SJCRH30 (cell line): ENCODE data around the gene TTYH3. TPM values are rescaled to one million over a fixed set of nuclear protein-coding genes. Genes with fewer than 3 reads are reported as not detected.

ENCODE experiments used
- DNase-seq, 2 experiments: peaks; one replicate each; pipeline ENCODE4 v3.0.0-alpha.2; 2015 to 2020
- H3K27ac ChIP-seq: fragments of 250-450 bp; sonication (Bioruptor Pico); 2 replicates; pipeline ENCODE4 v1.5.1; 2020; ENCODE audit warnings: mild to moderate bottlenecking, moderate library complexity
- H3K27me3 ChIP-seq: fragments of 250-450 bp; sonication (Bioruptor Pico); 2 replicates; pipeline ENCODE4 v1.5.1; 2020; ENCODE audit warnings: mild to moderate bottlenecking, moderate library complexity
- H3K36me3 ChIP-seq: fragments of 250-450 bp; sonication (Bioruptor Pico); 2 replicates; pipeline ENCODE4 v1.5.1; 2020; ENCODE audit warnings: mild to moderate bottlenecking, moderate library complexity
- H3K4me1 ChIP-seq: fragments of 250-450 bp; sonication (Bioruptor Pico); 2 replicates; pipeline ENCODE4 v1.5.1; 2020; ENCODE audit warnings: mild to moderate bottlenecking, moderate library complexity
- H3K4me3 ChIP-seq: fragments of 250-450 bp; sonication (Bioruptor Pico); 2 replicates; pipeline ENCODE4 v1.5.1; 2020; ENCODE audit warnings: mild to moderate bottlenecking, moderate library complexity
- H3K9me3 ChIP-seq: fragments of 250-450 bp; sonication (Bioruptor Pico); replicated peaks from 2 replicates; pipeline ENCODE4 v1.5.1; 2020; ENCODE audit warnings: mild to moderate bottlenecking, moderate library complexity
- total RNA-seq: library from RNA; depleted of rRNA; stranded (reverse); fragments of >200 nt; shearing (Covaris generic); gene quantifications from 2 replicates; pipeline ENCODE4 v1.2.3, GENCODE V29; 2014; rRNA removed

The TTYH3 gene
- total RNA-seq, 1 experiment from 2014 or later: 58.8 TPM

- DNase-seq: no peak
- H3K4me1 ChIP-seq: peaks cover 30% of the 10 kb centered on the region
- no peak overlapping the region for H3K4me3 ChIP-seq
These were observed 75.7 kb downstream of the TTYH3 start for GRCh38 chr7:2707481-2707880.

GRCh38 chr7:2708041-2708440, 76.3 kb downstream of the TTYH3 start:
- Histone ChIP-seq H3K4me3 (no peak overlapping the region), H3K27ac (no peak overlapping the region), H3K27me3 (peaks cover under 1% of the 10 kb centered on the region), H3K9me3 (no peaks in the 10 kb centered on the region), H3K4me1 (peaks cover 30% of the 10 kb centered on the region), H3K36me3 (no peaks in the 10 kb centered on the region)
- DNase-seq: no peak

More at GRCh38 chr7:2707481-2707880, 75.7 kb downstream of the TTYH3 start:
- Histone ChIP-seq H3K27ac (peak overlapping the region; percentile 53), H3K9me3 (no peaks in the 10 kb centered on the region), H3K36me3 (no peaks in the 10 kb centered on the region), H3K27me3 (peaks cover 6% of the 10 kb centered on the region)

- H3K27me3 ChIP-seq: no peaks in the 10 kb centered on the region
- peaks cover 36% of the 10 kb centered on the region for H3K4me1 ChIP-seq
- H3K36me3 ChIP-seq: no peaks in the 10 kb centered on the region
- H3K27ac ChIP-seq: no peak overlapping the region
- no peaks in the 10 kb centered on the region for H3K9me3 ChIP-seq
- H3K4me3 ChIP-seq: no peak overlapping the region
- no peak for DNase-seq
These were observed 76.9 kb downstream of the TTYH3 start for GRCh38 chr7:2708547-2709310.

- DNase-seq: no peak
- Histone ChIP-seq H3K27me3 (no peaks in the 10 kb centered on the region), H3K36me3 (no peaks in the 10 kb centered on the region)
These were observed 77.9 kb downstream of the TTYH3 start for GRCh38 chr7:2709553-2710285.

GRCh38 chr7:2710286-2710655, 78.5 kb downstream of the TTYH3 start:
- Histone ChIP-seq H3K4me1 (peaks cover 32% of the 10 kb centered on the region), H3K27ac (no peak overlapping the region), H3K36me3 (no peaks in the 10 kb centered on the region), H3K9me3 (no peaks in the 10 kb centered on the region), H3K27me3 (no peaks in the 10 kb centered on the region), H3K4me3 (no peak overlapping the region)
- DNase-seq: no peak

More at GRCh38 chr7:2709553-2710285, 77.9 kb downstream of the TTYH3 start:
- Histone ChIP-seq H3K4me1 (peaks cover 38% of the 10 kb centered on the region), H3K27ac (no peak overlapping the region), H3K9me3 (no peaks in the 10 kb centered on the region), H3K4me3 (no peak overlapping the region)

- Histone ChIP-seq H3K4me1 (peaks cover 31% of the 10 kb centered on the region), H3K27me3 (no peaks in the 10 kb centered on the region), H3K36me3 (no peaks in the 10 kb centered on the region), H3K4me3 (no peak overlapping the region), H3K27ac (no peak overlapping the region), H3K9me3 (no peaks in the 10 kb centered on the region)
- no peak for DNase-seq
These were observed 79.2 kb downstream of the TTYH3 start for GRCh38 chr7:2710901-2711551.

- DNase-seq: no peak
- H3K27ac ChIP-seq: no peak overlapping the region
- no peaks in the 10 kb centered on the region for H3K27me3 ChIP-seq
- H3K9me3 ChIP-seq: no peaks in the 10 kb centered on the region
- H3K4me3 ChIP-seq: no peak overlapping the region
- peaks cover 31% of the 10 kb centered on the region for H3K4me1 ChIP-seq
- H3K36me3 ChIP-seq: no peaks in the 10 kb centered on the region
These were observed 80.3 kb downstream of the TTYH3 start for GRCh38 chr7:2711895-2712675.

- Histone ChIP-seq H3K27ac (no peak overlapping the region), H3K4me3 (no peak overlapping the region), H3K36me3 (no peaks in the 10 kb centered on the region), H3K9me3 (no peaks in the 10 kb centered on the region), H3K4me1 (peaks cover 33% of the 10 kb centered on the region), H3K27me3 (no peaks in the 10 kb centered on the region)
- peak; percentile 68 to 70 for DNase-seq
These were observed 81.6 kb downstream of the TTYH3 start for GRCh38 chr7:2713370-2713769.

- Histone ChIP-seq H3K36me3 (no peaks in the 10 kb centered on the region), H3K4me1 (peaks cover 33% of the 10 kb centered on the region)
These were observed 82.2 kb downstream of the TTYH3 start for GRCh38 chr7:2713978-2714377.

More at GRCh38 chr7:2713978-2714377, 82.2 kb downstream of the TTYH3 start:
- H3K27ac ChIP-seq: no peak overlapping the region
- H3K4me3 ChIP-seq: no peak overlapping the region
- no peaks in the 10 kb centered on the region for H3K27me3 ChIP-seq
- no peak for DNase-seq
- no peaks in the 10 kb centered on the region for H3K9me3 ChIP-seq

Other genes starting within 250 kb of the TTYH3 start
- 7.4 and 7.8 TPM in 2 replicates for gene CHST12, start 228.4 kb upstream of the TTYH3 start, total RNA-seq
- gene GRIFIN, start 155.6 kb upstream of the TTYH3 start, total RNA-seq: not detected in 2 replicates
- 20.3 and 25.2 TPM in 2 replicates for gene LFNG, start 112.2 kb upstream of the TTYH3 start, total RNA-seq
- gene BRAT1, start 76.5 kb upstream of the TTYH3 start, total RNA-seq: 38.5 and 41.5 TPM in 2 replicates
- gene IQCE, start 73.0 kb upstream of the TTYH3 start, total RNA-seq: 5.0 and 5.1 TPM in 2 replicates
- gene AMZ1, start 56.2 kb downstream of the TTYH3 start, total RNA-seq: 0.02 and 0.05 TPM in 2 replicates
- gene GNA12, start 212.3 kb downstream of the TTYH3 start, total RNA-seq: 18.1 and 19.3 TPM in 2 replicates